ENCODE data around the gene YAE1. TPM values are rescaled to one million over a fixed set of nuclear protein-coding genes. Genes with fewer than 3 reads are reported as not detected.

Gene YAE1
- total RNA-seq, 2 donors from 2014 or later, result 12.4 to 12.8 TPM

DNA sequence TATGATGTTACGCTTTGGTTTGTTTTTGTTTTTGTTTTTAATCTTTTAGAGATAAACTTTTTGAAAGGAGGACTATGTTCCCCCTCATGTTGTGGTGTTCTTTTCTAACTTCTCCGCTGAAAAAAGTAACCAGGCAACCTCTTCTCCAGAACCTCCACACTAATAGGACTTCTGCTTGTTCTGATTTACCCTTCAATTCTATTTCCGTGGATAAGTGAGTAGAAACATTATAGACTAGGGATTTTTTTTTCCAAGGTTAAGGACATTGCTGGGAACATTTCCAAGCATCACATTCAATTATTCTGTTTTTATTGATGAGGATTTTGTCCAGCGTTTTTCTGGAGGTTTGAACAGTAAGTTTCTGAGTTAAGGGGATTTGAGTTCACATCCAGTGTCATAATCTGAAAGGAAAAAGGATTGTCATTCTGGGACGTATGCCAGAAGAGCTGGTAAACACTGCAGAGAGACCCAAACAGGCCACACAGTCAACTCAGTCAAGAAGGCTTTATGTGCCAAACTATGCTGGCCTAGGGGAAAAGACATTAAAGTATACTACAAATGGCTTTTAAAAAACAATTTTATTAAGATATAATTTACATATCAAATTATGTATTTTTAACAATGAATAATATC is 28.9 kb downstream of the YAE1 start:
- Mint-ChIP-seq H3K27me3 (ENCODE audit: low read depth) (no peaks in the 10 kb centered on the region), H3K27ac (no peak overlapping the region), H3K4me3 (no peak overlapping the region), H3K4me1 (ENCODE audit: low read depth) (peaks cover 32% of the 10 kb centered on the region), H3K36me3 (ENCODE audit: insufficient read depth in 2 of 2) (peaks cover 1 to 6% of the 10 kb centered on the region in 2 donors), H3K9me3 (peaks cover 0 to 3% of the 10 kb centered on the region in 2 donors)
- no peak for ATAC-seq (replicated peaks in 1 of 2)
- DNase-seq, result no peak

- ATAC-seq (replicated peaks in 1 of 2) (no peak), DNase-seq (no peak)
- Mint-ChIP-seq H3K4me1 (ENCODE audit: low read depth) (peaks cover 30% of the 10 kb centered on the region), H3K4me3 (no peak overlapping the region), H3K27me3 (ENCODE audit: low read depth) (no peaks in the 10 kb centered on the region), H3K36me3 (ENCODE audit: insufficient read depth in 2 of 2) (peaks cover 0 to 2% of the 10 kb centered on the region in 2 donors), H3K27ac (no peak overlapping the region), H3K9me3 (no peaks in the 10 kb centered on the region)
Observed at GRCh38 chr7:39602351-39602750, 36.1 kb downstream of the YAE1 start.

DNA sequence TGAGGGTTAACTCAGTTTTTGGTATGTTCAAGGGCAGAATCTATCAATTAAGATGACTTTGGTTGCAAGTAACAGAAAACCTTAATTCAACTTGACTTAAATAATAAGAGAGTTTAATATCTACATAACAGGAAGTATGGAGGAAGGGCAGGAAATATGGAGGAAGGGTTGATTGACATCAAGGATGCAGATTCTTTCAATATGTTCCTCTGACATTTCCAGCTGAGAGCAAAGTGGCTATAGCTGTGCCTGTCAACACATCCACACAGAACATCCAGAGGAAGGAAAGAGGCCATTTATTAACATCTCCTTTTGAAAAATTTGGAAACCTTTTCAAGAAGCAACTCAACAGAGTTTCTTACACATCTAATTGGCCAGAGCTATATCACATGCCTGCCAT is 37.7 kb downstream of the YAE1 start:
- Mint-ChIP-seq H3K4me1 (ENCODE audit: low read depth) (peaks cover 41% of the 10 kb centered on the region), H3K4me3 (no peak overlapping the region), H3K9me3 (no peaks in the 10 kb centered on the region), H3K36me3 (ENCODE audit: insufficient read depth in 2 of 2) (peaks cover 0 to 2% of the 10 kb centered on the region in 2 donors), H3K27ac (no peak overlapping the region), H3K27me3 (ENCODE audit: low read depth) (no peaks in the 10 kb centered on the region)
- DNase-seq, result no peak
- ATAC-seq (replicated peaks in 1 of 2), result no peak

DNA sequence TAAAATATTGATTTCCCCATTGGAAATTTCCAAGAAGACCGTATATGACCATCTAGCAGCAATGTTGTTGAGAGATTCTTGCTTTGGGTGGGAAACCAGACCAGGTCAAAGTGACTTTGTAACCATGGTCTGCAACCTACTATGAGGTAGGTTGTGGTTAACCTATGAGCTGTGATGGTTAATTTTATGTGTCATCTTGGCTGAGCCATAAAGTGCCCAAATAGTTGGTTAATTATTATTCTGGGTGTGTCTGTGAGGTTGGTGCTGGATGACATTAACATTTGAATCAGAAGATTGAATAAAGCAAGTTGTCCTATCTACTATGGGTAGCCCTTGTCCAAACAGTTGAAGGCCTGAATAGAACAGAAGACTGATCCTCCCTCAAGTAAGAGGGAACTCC is 38.9 kb downstream of the YAE1 start:
- H3K27me3 Mint-ChIP-seq (ENCODE audit: low read depth), result no peaks in the 10 kb centered on the region
- H3K27ac Mint-ChIP-seq, result peak overlapping the region; percentile 11
- no peak for DNase-seq
- no peak overlapping the region for H3K4me3 Mint-ChIP-seq
- ATAC-seq (replicated peaks in 1 of 2), result peak in 1 of 2 donors; percentile 47
- peaks cover 0 to 2% of the 10 kb centered on the region in 2 donors for H3K36me3 Mint-ChIP-seq (ENCODE audit: insufficient read depth in 2 of 2)
- peaks cover 51% of the 10 kb centered on the region for H3K4me1 Mint-ChIP-seq (ENCODE audit: low read depth)
- H3K9me3 Mint-ChIP-seq, result no peaks in the 10 kb centered on the region

GRCh38 chr7:39606352-39606751 is 40.1 kb downstream of the YAE1 start:
- Mint-ChIP-seq H3K4me1 (ENCODE audit: low read depth) (peaks cover 52% of the 10 kb centered on the region), H3K27me3 (ENCODE audit: low read depth) (no peaks in the 10 kb centered on the region), H3K27ac (no peak overlapping the region), H3K4me3 (no peak overlapping the region), H3K36me3 (ENCODE audit: insufficient read depth in 2 of 2) (peaks cover 0 to 2% of the 10 kb centered on the region in 2 donors), H3K9me3 (no peaks in the 10 kb centered on the region)
- DNase-seq, result no peak
- ATAC-seq (replicated peaks in 1 of 2), result no peak

DNA sequence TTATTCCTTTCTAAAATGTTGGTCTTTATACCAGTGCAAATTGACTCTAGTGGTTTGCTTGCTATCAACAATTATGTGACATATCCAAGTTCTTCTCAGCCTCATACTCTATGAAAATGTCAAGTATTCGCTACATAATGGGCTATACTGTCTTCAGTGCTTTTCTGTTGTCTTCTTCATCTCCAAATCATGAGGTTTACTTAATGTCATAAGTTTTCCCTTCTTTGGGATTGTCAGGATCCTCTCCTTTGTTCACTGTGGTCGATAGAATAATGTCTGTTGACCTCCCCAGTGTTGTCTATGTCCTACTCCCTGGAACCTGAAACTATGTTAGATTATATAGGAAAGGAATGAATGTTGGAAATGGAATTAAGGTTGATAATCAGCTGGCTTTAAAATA is 40.7 kb downstream of the YAE1 start:
- ATAC-seq (replicated peaks in 1 of 2), result no peak
- Mint-ChIP-seq H3K4me1 (ENCODE audit: low read depth) (peaks cover 52% of the 10 kb centered on the region), H3K4me3 (no peak overlapping the region), H3K36me3 (ENCODE audit: insufficient read depth in 2 of 2) (peaks cover 0 to 2% of the 10 kb centered on the region in 2 donors), H3K27me3 (ENCODE audit: low read depth) (peaks cover under 1% of the 10 kb centered on the region), H3K27ac (no peak overlapping the region), H3K9me3 (no peaks in the 10 kb centered on the region)
- DNase-seq, result no peak

- ATAC-seq (replicated peaks in 1 of 2) (no peak), DNase-seq (no peak)
- Mint-ChIP-seq H3K36me3 (ENCODE audit: insufficient read depth in 2 of 2) (peaks cover 0 to 2% of the 10 kb centered on the region in 2 donors), H3K27ac (no peak overlapping the region), H3K4me3 (no peak overlapping the region), H3K9me3 (no peaks in the 10 kb centered on the region), H3K4me1 (ENCODE audit: low read depth) (peaks cover 52% of the 10 kb centered on the region), H3K27me3 (ENCODE audit: low read depth) (peaks cover 4% of the 10 kb centered on the region)
Observed at GRCh38 chr7:39607865-39608264, 41.7 kb downstream of the YAE1 start.

- H3K9me3 Mint-ChIP-seq, result no peaks in the 10 kb centered on the region
- no peak for DNase-seq
- H3K4me3 Mint-ChIP-seq, result peak overlapping the region in 1 of 2 donors; percentile 0
- no peak for ATAC-seq (replicated peaks in 1 of 2)
- H3K36me3 Mint-ChIP-seq (ENCODE audit: insufficient read depth in 2 of 2), result peaks cover 0 to 2% of the 10 kb centered on the region in 2 donors
- H3K27ac Mint-ChIP-seq, result no peak overlapping the region
- H3K27me3 Mint-ChIP-seq (ENCODE audit: low read depth), result peaks cover 4% of the 10 kb centered on the region
- H3K4me1 Mint-ChIP-seq (ENCODE audit: low read depth), result peaks cover 52% of the 10 kb centered on the region
Observed at GRCh38 chr7:39608278-39608677, 42.1 kb downstream of the YAE1 start.

DNA sequence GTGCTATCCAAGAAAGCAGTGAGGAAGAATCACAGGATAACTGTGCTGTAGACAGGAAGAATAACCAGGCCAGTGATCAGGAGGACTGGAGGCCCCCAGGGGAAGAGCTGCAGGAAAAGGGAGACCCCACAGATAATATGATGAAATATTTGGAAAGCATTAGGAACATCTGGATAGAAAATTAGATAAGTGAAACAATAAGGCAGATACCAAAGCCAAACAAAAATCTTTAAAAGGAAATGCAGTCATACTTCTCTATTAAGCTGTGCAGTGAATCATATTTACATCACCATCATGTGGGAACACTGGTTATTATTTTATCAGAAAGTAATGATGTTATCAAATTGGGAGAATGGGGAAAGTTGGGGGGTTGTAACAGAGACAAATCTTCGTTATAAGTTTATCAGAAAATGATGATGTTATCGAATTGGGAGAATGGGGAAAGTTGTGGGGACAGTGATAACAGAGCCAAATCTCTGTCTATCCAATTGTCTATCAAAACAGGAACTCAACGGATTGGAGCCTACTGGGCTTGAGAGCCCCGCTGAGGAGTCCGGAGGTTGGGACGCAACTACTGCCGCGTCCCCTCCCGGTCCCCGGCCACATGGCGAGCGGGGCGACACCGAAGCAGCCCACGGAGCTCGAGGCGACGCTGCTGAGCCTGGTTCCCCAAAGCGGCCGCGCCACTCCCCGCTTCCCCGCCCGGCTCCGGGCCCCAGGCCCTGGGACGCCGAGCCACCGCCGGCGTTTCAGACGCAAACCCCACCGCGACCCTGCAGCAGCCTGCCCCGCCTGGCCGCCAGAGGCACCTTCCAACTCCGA is 43.1 kb downstream of the YAE1 start:
- Mint-ChIP-seq H3K27me3 (ENCODE audit: low read depth) (peaks cover 4% of the 10 kb centered on the region), H3K4me3 (peak overlapping the region; percentile 66 to 85), H3K9me3 (no peaks in the 10 kb centered on the region), H3K4me1 (ENCODE audit: low read depth) (peaks cover 44% of the 10 kb centered on the region), H3K27ac (peak overlapping the region; percentile 17), H3K36me3 (ENCODE audit: insufficient read depth in 2 of 2) (peaks cover 0 to 2% of the 10 kb centered on the region in 2 donors)
- ATAC-seq (replicated peaks in 1 of 2) (peak; percentile 69 to 75), DNase-seq (peak; percentile 14 to 18)

DNA sequence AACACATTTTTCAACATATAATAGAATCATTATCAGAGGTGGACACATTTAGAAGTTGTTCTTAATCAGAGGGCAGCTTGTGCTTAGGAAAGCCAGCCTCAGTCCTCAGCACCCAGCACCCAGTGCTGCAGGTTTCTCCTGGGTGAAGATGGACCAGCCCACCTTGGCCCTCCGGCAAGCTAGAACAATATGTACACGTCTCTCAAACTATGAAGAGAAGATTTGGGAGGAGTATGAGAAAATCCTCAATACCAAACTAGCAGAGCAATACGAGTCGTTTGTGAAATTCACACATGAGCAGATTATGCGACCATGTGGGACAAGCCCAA is 43.7 kb downstream of the YAE1 start:
- H3K4me1 Mint-ChIP-seq (ENCODE audit: low read depth), result peaks cover 41% of the 10 kb centered on the region
- DNase-seq (no peak), ATAC-seq (replicated peaks in 1 of 2) (peak; percentile 35 to 39)
- H3K4me3 Mint-ChIP-seq, result peak overlapping the region; percentile 66 to 85
- peaks cover 0 to 2% of the 10 kb centered on the region in 2 donors for H3K36me3 Mint-ChIP-seq (ENCODE audit: insufficient read depth in 2 of 2)
- peaks cover 4% of the 10 kb centered on the region for H3K27me3 Mint-ChIP-seq (ENCODE audit: low read depth)
- H3K27ac Mint-ChIP-seq, result no peak overlapping the region
- no peaks in the 10 kb centered on the region for H3K9me3 Mint-ChIP-seq

- Mint-ChIP-seq H3K27ac (no peak overlapping the region), H3K4me3 (no peak overlapping the region), H3K4me1 (ENCODE audit: low read depth) (peaks cover 14% of the 10 kb centered on the region), H3K27me3 (ENCODE audit: low read depth) (peaks cover 4% of the 10 kb centered on the region), H3K36me3 (ENCODE audit: insufficient read depth in 2 of 2) (no peaks in the 10 kb centered on the region), H3K9me3 (no peaks in the 10 kb centered on the region)
- ATAC-seq (replicated peaks in 1 of 2) (no peak), DNase-seq (no peak)
Observed at GRCh38 chr7:39613577-39613976, 47.4 kb downstream of the YAE1 start.

GRCh38 chr7:39614299-39614698 is 48.1 kb downstream of the YAE1 start:
- Mint-ChIP-seq H3K27ac (no peak overlapping the region), H3K36me3 (ENCODE audit: insufficient read depth in 2 of 2) (no peaks in the 10 kb centered on the region), H3K9me3 (no peaks in the 10 kb centered on the region), H3K4me1 (ENCODE audit: low read depth) (peaks cover 7% of the 10 kb centered on the region), H3K27me3 (ENCODE audit: low read depth) (peaks cover 4% of the 10 kb centered on the region), H3K4me3 (no peak overlapping the region)
- ATAC-seq (replicated peaks in 1 of 2) (no peak), DNase-seq (no peak)

- ATAC-seq (replicated peaks in 1 of 2) (no peak), DNase-seq (no peak)
- Mint-ChIP-seq H3K27ac (no peak overlapping the region), H3K4me3 (no peak overlapping the region), H3K4me1 (ENCODE audit: low read depth) (no peaks in the 10 kb centered on the region), H3K27me3 (ENCODE audit: low read depth) (peaks cover 4% of the 10 kb centered on the region), H3K36me3 (ENCODE audit: insufficient read depth in 2 of 2) (no peaks in the 10 kb centered on the region), H3K9me3 (no peaks in the 10 kb centered on the region)
Observed at GRCh38 chr7:39615350-39615975, 49.3 kb downstream of the YAE1 start.

Measured in activated T-cell treated with anti-CD3 and anti-CD28 coated beads, Interleukin-2, amount 50 U/mL, for 72 hours (primary cell).